H1 (cell line): Measurements from ENCODE around the gene CRTC1. TPM values are rescaled to one million over a fixed set of nuclear protein-coding genes. Genes with fewer than 3 reads are reported as not detected.

Experiments used
- CTCF ChIA-PET: fragments of 300-600 bp; sonication (Branson Sonifier 250); formaldehyde crosslinking; loops from one replicate; lab custom pipeline; 2021; ENCODE audit not compliant: partially characterized antibody; lab: Charles Lee
- POLR2A ChIA-PET: fragments of 300-600 bp; sonication (Branson Sonifier 250); formaldehyde crosslinking; loops from one replicate; lab custom pipeline; 2021; ENCODE audit warnings: inconsistent platforms; ENCODE audit not compliant: partially characterized antibody; lab: Charles Lee
- DNase-seq, 2 experiments: peaks; one replicate each; pipeline versions ENCODE4 v3.0.0 to v3.0.0-alpha.2; 2010 to 2022; ENCODE audit warnings: low spot score in 2 of 2, low read depth in 1 of 2, mixed read lengths in 1 of 2
- FAIRE-seq: peaks from 2 replicates; lab custom pipeline; 2011; peaks lifted over from hg19 to GRCh38; lab: Jason Lieb, UNC
- H2AFZ ChIP-seq: 2 replicates; pipeline ENCODE4 v1.8.1; 2012; ENCODE audit warnings: low read length, inconsistent platforms
- H2AK5ac ChIP-seq: 2 replicates; pipeline ENCODE4 v1.6.1; 2013; ENCODE audit warnings: low read depth, low read length
- H2BK120ac ChIP-seq: replicated peaks from 2 replicates; pipeline ENCODE3; 2013; ENCODE audit warnings: low read depth, low read length, inconsistent platforms
- H2BK12ac ChIP-seq: 2 replicates; pipeline ENCODE4 v1.6.1; 2013; ENCODE audit warnings: low read depth, low read length
- H2BK15ac ChIP-seq: 2 replicates; pipeline ENCODE4 v1.6.1; 2013; ENCODE audit warnings: low read length
- H2BK20ac ChIP-seq: 2 replicates; pipeline ENCODE4 v1.6.1; 2013; ENCODE audit warnings: low read length
- H2BK5ac ChIP-seq: 2 replicates; pipeline ENCODE4 v1.6.1; 2013; ENCODE audit warnings: low read depth, low read length
- H3K14ac ChIP-seq: 2 replicates; pipeline ENCODE4 v1.6.1; 2013; ENCODE audit warnings: inconsistent platforms; ENCODE audit not compliant: insufficient read length
- H3K18ac ChIP-seq: 2 replicates; pipeline ENCODE4 v1.6.1; 2013; ENCODE audit warnings: low read length; ENCODE audit errors: extremely low read depth
- H3K23ac ChIP-seq: 2 replicates; pipeline ENCODE4 v1.6.1; 2013; ENCODE audit warnings: inconsistent platforms; ENCODE audit not compliant: insufficient read length
- H3K23me2 ChIP-seq: 2 replicates; pipeline ENCODE4 v1.6.1; 2013; ENCODE audit warnings: low read depth, low read length
- H3K27ac ChIP-seq: 2 replicates; pipeline ENCODE4 v1.6.1; 2011; ENCODE audit warnings: low read depth, low read length, inconsistent platforms
- H3K27me3 ChIP-seq, 4 experiments: replicated peaks in 1 of 4; 1 replicate in 1 of 4; 2 replicates in 3 of 4; pipeline versions ENCODE4 v1.6.1 to v1.8.1; 2011 to 2013; ENCODE audit warnings: low read length in 3 of 4, mild to moderate bottlenecking in 3 of 4, inconsistent platforms in 2 of 4, mixed read lengths in 2 of 4, moderate library complexity in 1 of 4; ENCODE audit not compliant: control insufficient read depth in 3 of 4, insufficient read depth in 3 of 4; ENCODE audit errors: extremely low read depth in 1 of 4
- H3K36me3 ChIP-seq, 4 experiments: 2 replicates each; pipeline versions ENCODE4 v1.6.1 to v1.8.1; 2011 to 2013; ENCODE audit warnings: mild to moderate bottlenecking in 4 of 4, low read length in 3 of 4, moderate library complexity in 2 of 4, control low read depth in 1 of 4, inconsistent platforms in 1 of 4; ENCODE audit not compliant: insufficient read depth in 4 of 4, control insufficient read depth in 2 of 4
- H3K4ac ChIP-seq: replicated peaks from 2 replicates; pipeline ENCODE3; 2013; ENCODE audit warnings: low read length, low read depth, mixed read lengths, inconsistent platforms; ENCODE audit not compliant: insufficient read length
- H3K4me1 ChIP-seq, 4 experiments: replicated peaks in 1 of 4; 1 replicate in 1 of 4; 2 replicates in 3 of 4; pipeline versions ENCODE4 v1.6.1 to v1.8.1; 2011 to 2013; ENCODE audit warnings: low read length in 3 of 4, inconsistent platforms in 2 of 4, mixed read lengths in 1 of 4; ENCODE audit not compliant: insufficient read depth in 4 of 4, control insufficient read depth in 3 of 4
- H3K4me2 ChIP-seq, 2 experiments: 2 replicates each; pipeline versions ENCODE4 v1.6.1 to v1.8.1; 2011 to 2013; ENCODE audit warnings: low read depth in 2 of 2, low read length in 2 of 2, control low read depth in 1 of 2, inconsistent platforms in 1 of 2, mild to moderate bottlenecking in 1 of 2; ENCODE audit not compliant: insufficient read depth in 1 of 2
- H3K4me3 ChIP-seq, 4 experiments: fragments of 200-600, 300-600 bp in 1 of 4; sonication (generic), shearing (Covaris generic), sonication (Bioruptor Twin) in 1 of 4; 2 replicates each; pipeline versions ENCODE4 v1.5.1 to v1.8.1; 2011 to 2016; ENCODE audit warnings: low read length in 4 of 4, low read depth in 3 of 4, control low read depth in 2 of 4, inconsistent platforms in 2 of 4, mild to moderate bottlenecking in 2 of 4, mixed read lengths in 1 of 4, moderate library complexity in 1 of 4; ENCODE audit not compliant: insufficient read depth in 2 of 4; ENCODE audit errors: extremely low read depth in 1 of 4
- H3K56ac ChIP-seq: replicated peaks from 2 replicates; pipeline ENCODE3; 2013; ENCODE audit warnings: low read depth, mild to moderate bottlenecking, mixed read lengths, low read length, inconsistent platforms; ENCODE audit not compliant: insufficient read length
- H3K79me1 ChIP-seq: 2 replicates; pipeline ENCODE4 v1.6.1; 2013; ENCODE audit warnings: low read depth, low read length, control low read depth
- H3K79me2 ChIP-seq, 2 experiments: 2 replicates each; pipeline versions ENCODE4 v1.6.1 to v1.8.1; 2012 to 2013; ENCODE audit warnings: low read length in 2 of 2, mild to moderate bottlenecking in 2 of 2, inconsistent platforms in 1 of 2; ENCODE audit not compliant: insufficient read depth in 2 of 2, control insufficient read depth in 1 of 2
- H3K9ac ChIP-seq, 4 experiments: replicated peaks in 1 of 4; 1 replicate in 1 of 4; 2 replicates in 3 of 4; pipeline versions ENCODE4 v1.6.1 to v1.8.1; 2011 to 2013; ENCODE audit warnings: low read depth in 3 of 4, low read length in 3 of 4, control low read depth in 2 of 4, mild to moderate bottlenecking in 2 of 4, moderate library complexity in 2 of 4, inconsistent platforms in 1 of 4; ENCODE audit errors: extremely low read depth in 1 of 4
- H3K9me3 ChIP-seq, 2 experiments: 2 replicates each; pipeline versions ENCODE4 v1.6.1 to v1.8.1; 2012 to 2013; ENCODE audit warnings: mild to moderate bottlenecking in 2 of 2, moderate library complexity in 2 of 2, control low read depth in 1 of 2, inconsistent platforms in 1 of 2, low read depth in 1 of 2, low read length in 1 of 2, mixed read lengths in 1 of 2; ENCODE audit not compliant: insufficient read depth in 2 of 2
- H4K20me1 ChIP-seq, 2 experiments: replicated peaks in 1 of 2; 2 replicates each; pipeline versions ENCODE3 to v1.8.1; 2011 to 2013; ENCODE audit warnings: inconsistent platforms in 2 of 2, low read length in 2 of 2, mild to moderate bottlenecking in 1 of 2; ENCODE audit not compliant: insufficient read depth in 2 of 2, control insufficient read depth in 1 of 2
- H4K5ac ChIP-seq: 2 replicates; pipeline ENCODE4 v1.6.1; 2013; ENCODE audit warnings: low read length, low read depth, mixed read lengths, inconsistent platforms; ENCODE audit not compliant: insufficient read length
- H4K8ac ChIP-seq: 2 replicates; pipeline ENCODE4 v1.8.0; 2013; ENCODE audit warnings: mild to moderate bottlenecking, moderate library complexity, low read length, inconsistent platforms; ENCODE audit not compliant: insufficient read depth; ENCODE audit errors: extremely low read depth
- H4K91ac ChIP-seq: replicated peaks from 2 replicates; pipeline ENCODE3; 2013; ENCODE audit warnings: low read length, mixed read lengths, inconsistent platforms; ENCODE audit not compliant: insufficient read length
- BCL11A ChIP-seq, 2 experiments: IDR thresholded peaks; one replicate each; pipeline ENCODE4 v1.6.1; 2011; ENCODE audit warnings: low read depth in 2 of 2, low read length in 2 of 2, mild to moderate bottlenecking in 2 of 2
- CBX8 ChIP-seq: fragments of 300-800, 300-1000 bp; sonication (generic); IDR thresholded peaks from 2 replicates; pipeline ENCODE4 v1.7.1; 2016; ENCODE audit warnings: low read depth, low read length, borderline replicate concordance
- EZH2 ChIP-seq: fragments of 200-600 bp; sonication (generic); IDR thresholded peaks from 2 replicates; pipeline ENCODE4 v1.7.1; 2012; ENCODE audit warnings: low read depth, mild to moderate bottlenecking, moderate library complexity, low read length, inconsistent platforms; ENCODE audit not compliant: severe bottlenecking
- FOSL1 ChIP-seq: IDR thresholded peaks from 2 replicates; pipeline ENCODE4 v1.6.1; 2011; ENCODE audit warnings: mild to moderate bottlenecking, low read depth, low read length, moderate library complexity; ENCODE audit not compliant: insufficient read depth
- JUND ChIP-seq: IDR thresholded peaks from 2 replicates; pipeline ENCODE4 v1.6.1; 2011; ENCODE audit warnings: mild to moderate bottlenecking, improper control_type of control experiment, low read length
- KDM4A ChIP-seq: IDR thresholded peaks from one replicate; pipeline ENCODE4 v1.7.1; 2012; ENCODE audit warnings: low read depth, mild to moderate bottlenecking, moderate library complexity, low read length, inconsistent platforms; ENCODE audit not compliant: severe bottlenecking
- KDM5A ChIP-seq: fragments of 200-600 bp; IDR thresholded peaks from 2 replicates; pipeline ENCODE4 v1.7.1; 2012; ENCODE audit warnings: mild to moderate bottlenecking, low read length, inconsistent platforms, mixed read lengths
- NANOG ChIP-seq: IDR thresholded peaks from 2 replicates; pipeline ENCODE4 v1.6.1; 2011; ENCODE audit warnings: low read length, low read depth, mild to moderate bottlenecking, inconsistent platforms; ENCODE audit not compliant: insufficient read depth, poor library complexity, severe bottlenecking
- NRF1 ChIP-seq: IDR thresholded peaks from 2 replicates; pipeline ENCODE4 v1.6.1; 2011; ENCODE audit warnings: mild to moderate bottlenecking, low read depth, low read length, improper control_type of control experiment
- POLR2AphosphoS5 ChIP-seq: IDR thresholded peaks from 2 replicates; pipeline ENCODE4 v1.6.1; 2011; ENCODE audit warnings: low read depth, low read length
- POU5F1 ChIP-seq: IDR thresholded peaks from 2 replicates; pipeline ENCODE4 v1.6.1; 2011; ENCODE audit warnings: low read depth, mild to moderate bottlenecking, low read length, moderate library complexity
- RAD21 ChIP-seq, 2 experiments: IDR thresholded peaks in 1 of 2; conservative IDR thresholded peaks in 1 of 2; 2 replicates each; pipeline ENCODE4 v1.6.1; 2011; ENCODE audit warnings: low read depth in 2 of 2, low read length in 2 of 2, improper control_type of control experiment in 1 of 2, inconsistent platforms in 1 of 2, mild to moderate bottlenecking in 1 of 2, moderate library complexity in 1 of 2
- SIN3A ChIP-seq, 2 experiments: IDR thresholded peaks in 1 of 2; conservative IDR thresholded peaks in 1 of 2; 2 replicates each; pipeline ENCODE4 v1.6.1; 2011 to 2012; ENCODE audit warnings: low read length in 2 of 2, improper control_type of control experiment in 1 of 2, low read depth in 1 of 2, mild to moderate bottlenecking in 1 of 2
- SRF ChIP-seq: IDR thresholded peaks from 2 replicates; pipeline ENCODE4 v1.6.1; 2011; ENCODE audit warnings: mild to moderate bottlenecking, low read depth, low read length, moderate library complexity
- WGBS, 2 experiments: shearing (Covaris generic) in 1 of 2; methylation state at CpG; one replicate each; pipeline versions ENCODE4 v1.1.6 to v1.1.7; 2013 to 2015; ENCODE audit warnings: low lambda C conversion rate in 2 of 2, mixed read lengths in 2 of 2, inconsistent platforms in 1 of 2, low coverage in 1 of 2, missing lambda C conversion rate in 1 of 2; ENCODE audit not compliant: insufficient replicate concordance in 2 of 2, insufficient coverage in 1 of 2, insufficient read length in 1 of 2; ENCODE audit errors: extremely low coverage in 1 of 2, missing lambda C conversion rate in 1 of 2; 5-methylcytosine and 5-hydroxymethylcytosine counted together
- polyA plus RNA-seq, 7 experiments: library from polyadenylated mRNA; depleted of rRNA in 3 of 7; stranded (reverse) in 5 of 7; unstranded in 2 of 7; fragments of >200 nt in 5 of 7; fragments of 200-250 nt in 2 of 7; gene quantifications; 1 replicate in 5 of 7; 2 replicates in 1 of 7; 4 replicates in 1 of 7; pipeline versions ENCODE4 v1.2.1 to v1.2.3, GENCODE V29; 2011 to 2013; ENCODE audit warnings: missing spikeins in 2 of 7, mixed read lengths in 2 of 7
- total RNA-seq: library from RNA; stranded (reverse); fragmentation: NEBNext Ultra II Directional; extraction: Animal tissue kit (Norgen Biotek cat#: 25700); gene quantifications from 2 replicates; pipeline ENCODE4 v1.2.1, GENCODE V29; 2021

CRTC1 gene
- total and polyA plus RNA-seq, 2 of the 8 experiments (the other 6 are each of a cell fraction or from before 2014, with no cell fraction given) = 2.9 to 8.5 TPM

DNA sequence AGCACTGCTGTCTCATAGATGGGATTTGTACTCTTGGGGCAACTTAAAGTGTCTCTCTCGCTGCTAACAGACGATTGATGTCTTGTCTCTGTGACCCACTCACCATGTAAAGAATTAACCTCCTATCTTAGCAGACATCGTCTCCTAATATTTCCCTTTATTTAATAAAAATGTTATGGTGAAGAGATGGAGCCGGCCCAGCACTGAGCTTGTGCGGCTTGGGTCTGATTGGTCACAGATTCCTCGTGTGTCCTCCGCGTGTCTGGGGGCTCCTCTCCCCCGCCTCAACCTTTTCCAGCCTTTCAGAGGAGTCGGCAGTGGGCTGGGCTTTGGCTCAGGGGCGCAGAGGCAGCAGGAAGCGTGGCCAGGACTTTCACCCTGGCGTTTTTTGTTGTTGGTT, 13.2 kb upstream of the CRTC1 start:
- no peak overlapping the region for H2BK20ac ChIP-seq
- no peaks in the 10 kb centered on the region for H3K79me1 ChIP-seq
- no peak overlapping the region for H3K4ac ChIP-seq
- H3K4me1 ChIP-seq = peaks cover 0 to 5% (median 0%) of the 10 kb centered on the region in 4 experiments; a peak in 4 of 7 replicates
- no peak overlapping the region for H2AK5ac ChIP-seq
- H3K14ac ChIP-seq = no peak overlapping the region
- POLR2A ChIA-PET = interaction anchor here (0.8 kb wide), 1 partner anchor 10 kb away, joined by 4 read pairs; no protein-coding TSS in a partner anchor
- DNase-seq (no peak), FAIRE-seq (no peak)
- no peak overlapping the region for H4K5ac ChIP-seq
- H3K9me3 ChIP-seq = no peaks in the 10 kb centered on the region
- no peak overlapping the region for H4K8ac ChIP-seq
- H3K27ac ChIP-seq = no peak overlapping the region
- H3K23me2 ChIP-seq = no peaks in the 10 kb centered on the region
- no peaks in the 10 kb centered on the region for H3K27me3 ChIP-seq
- H3K36me3 ChIP-seq = peaks cover 0 to 17% (median 2%) of the 10 kb centered on the region in 4 experiments; a peak in 4 of 8 replicates
- H2BK5ac ChIP-seq = no peak overlapping the region
- no peak overlapping the region for H3K18ac ChIP-seq
- no peak overlapping the region for H3K23ac ChIP-seq
- no peak overlapping the region for H3K56ac ChIP-seq
- no peak overlapping the region for H2BK120ac ChIP-seq
- no peak overlapping the region for H3K9ac ChIP-seq
- H4K20me1 ChIP-seq = peaks cover 0 to 7% of the 10 kb centered on the region in 2 experiments
- CTCF ChIA-PET = interaction anchor here (1.2 to 7.5 kb wide), 2 partner anchors 76 to 150 kb away, joined by 3 to 139 read pairs; partner anchors contain the start of gene REX1BD
- H3K4me3 ChIP-seq = no peak overlapping the region
- no peak for TF ChIP-seq POU5F1
- no peak for TF ChIP-seq SIN3A (conservative IDR thresholded peaks at IDR 0.05 in 1 of 2, IDR thresholded peaks at IDR 0.05 in 1 of 2; ENCODE audit: low read depth in 1 of 2, low read length in 2 of 2)
- TF ChIP-seq FOSL1 = no peak
- no peak for TF ChIP-seq NANOG
- no peak for TF ChIP-seq BCL11A (IDR thresholded peaks at IDR 0.05; ENCODE audit: low read depth in 2 of 2, low read length in 2 of 2)
- no peak for TF ChIP-seq KDM5A
- TF ChIP-seq POLR2AphosphoS5 = no peak
- TF ChIP-seq EZH2 = no peak
- no peak for TF ChIP-seq SRF
- TF ChIP-seq RAD21 (IDR thresholded peaks at IDR 0.05 in 1 of 2, conservative IDR thresholded peaks at IDR 0.05 in 1 of 2; ENCODE audit: low read depth in 2 of 2, low read length in 2 of 2) = no peak
- no peak for TF ChIP-seq JUND
- TF ChIP-seq CBX8 = no peak
- TF ChIP-seq KDM4A = no peak
- no peak for TF ChIP-seq NRF1
- H2AFZ ChIP-seq = no peak overlapping the region
- H3K4me2 ChIP-seq = no peak overlapping the region
- 94% methylated on average over 13 of the region's 13 CpGs; no CpG with 5 or more reads in 1 of the 2 experiments for WGBS, 2 experiments
- H2BK15ac ChIP-seq = no peak overlapping the region
- H2BK12ac ChIP-seq = no peak overlapping the region
- H4K91ac ChIP-seq = no peak overlapping the region
- H3K79me2 ChIP-seq = no peaks in the 10 kb centered on the region
